ENCODE measurements around the gene SETD4.
A peak's percentile ranks its signal among the peaks of the same experiment; 100 is the strongest.
"Not testable (repeated sequence)": the region's sequence is repeated elsewhere in the genome, so short reads cannot be mapped to it uniquely, and the experiment has no call there.

The SETD4 gene

GRCh38 chr21:36079010-36079649, 18.8 kb upstream of the SETD4 start:
- peak; percentile 52 for DNase-seq (ENCODE audit: low spot score)

DNA sequence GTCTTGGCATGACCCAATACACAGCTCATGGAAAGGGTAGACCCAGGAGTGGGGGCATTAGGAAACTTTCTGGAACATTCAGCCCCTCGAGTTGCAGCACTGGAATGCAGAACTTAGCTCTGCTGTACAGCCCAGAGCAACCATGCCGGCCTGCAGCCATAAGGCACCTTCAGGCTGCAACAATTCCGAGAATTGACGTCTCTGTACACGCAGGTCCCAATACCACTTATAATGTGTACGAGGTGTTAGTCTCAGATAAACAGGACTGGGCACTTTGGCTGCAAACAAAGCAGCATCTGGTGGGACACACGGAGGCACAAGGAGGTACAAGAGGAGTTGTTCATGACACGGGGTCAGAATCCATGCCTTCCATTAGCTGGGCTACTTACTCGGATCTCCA, 17.4 kb upstream of the SETD4 start:
- DNase-seq (ENCODE audit: low spot score): no peak

DNA sequence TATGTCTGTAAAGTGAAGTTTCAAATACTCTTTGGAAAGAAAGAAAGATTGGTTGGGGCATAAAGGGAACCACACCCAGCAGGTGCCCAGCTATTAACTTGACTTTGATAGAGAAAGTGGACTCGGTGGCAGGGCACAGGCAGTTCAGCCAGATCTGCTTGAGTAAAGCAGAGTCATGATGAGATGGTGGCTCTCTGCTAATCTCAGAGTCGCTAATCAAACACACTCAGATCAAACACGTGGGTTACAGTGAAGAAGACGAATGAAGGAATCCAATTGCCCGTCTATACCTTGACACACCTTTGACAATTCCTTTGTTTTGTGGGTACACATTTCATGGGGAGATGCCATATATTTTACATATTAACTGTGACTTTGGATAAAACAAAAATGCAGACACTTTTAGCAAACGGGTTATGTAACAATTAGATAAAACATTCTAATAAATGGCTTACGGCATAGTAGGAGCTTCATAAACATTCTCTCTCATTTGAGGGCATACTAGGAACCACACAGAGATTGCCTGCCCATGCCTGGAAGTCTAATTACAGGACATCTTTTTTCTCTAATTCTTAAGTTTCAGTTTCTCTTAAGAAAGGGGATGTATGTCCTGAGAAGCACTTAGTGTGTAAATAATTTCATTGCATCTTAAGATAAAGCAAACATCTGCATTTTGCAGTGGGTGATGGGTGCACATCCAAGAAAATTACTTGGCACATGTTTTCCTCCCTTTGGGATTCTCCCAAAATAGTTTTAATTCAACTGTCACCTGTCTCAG, 16.7 kb upstream of the SETD4 start:
- DNase-seq (ENCODE audit: low spot score): no peak

DNA sequence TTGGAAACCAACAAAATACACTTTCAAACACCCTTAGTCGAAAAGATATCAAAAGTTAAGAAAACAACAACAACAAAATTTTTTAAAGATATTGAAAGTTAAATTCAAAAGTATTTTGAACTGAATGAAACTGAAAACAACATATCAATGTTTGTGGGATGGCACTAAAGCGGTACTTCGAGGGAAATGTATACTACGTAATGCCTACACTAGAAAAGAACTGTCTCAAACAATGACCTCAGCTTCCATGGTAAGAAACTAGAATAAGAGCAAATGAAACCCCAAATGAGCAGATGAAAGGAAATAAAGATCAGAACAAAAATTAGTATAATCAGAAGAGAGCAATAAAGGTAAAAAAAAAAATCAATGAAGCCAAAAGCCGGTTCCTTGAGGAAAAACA, 15.6 kb upstream of the SETD4 start:
- no peak for DNase-seq (ENCODE audit: low spot score)

DNA sequence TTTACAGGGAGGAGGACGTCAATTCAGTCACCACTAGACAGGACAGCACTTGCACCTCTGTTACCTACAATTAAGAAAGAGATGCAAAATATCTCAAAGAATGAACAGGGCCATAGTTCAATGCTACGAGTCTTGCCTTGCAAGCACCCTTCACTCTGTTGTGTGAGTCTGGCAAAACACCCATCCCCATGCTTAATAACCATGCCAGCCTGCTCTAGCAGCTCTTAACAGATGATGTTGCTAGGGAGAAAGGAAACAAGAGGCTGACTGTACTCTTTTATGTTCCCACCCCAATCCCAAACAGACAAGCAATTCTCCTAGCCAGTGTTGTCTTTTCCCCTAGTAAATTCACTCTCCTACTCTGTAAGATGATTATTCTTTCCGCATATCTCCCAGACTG, 14.8 kb upstream of the SETD4 start:
- no peak for DNase-seq (ENCODE audit: low spot score)

- not testable (repeated sequence) for DNase-seq (ENCODE audit: low spot score)
Measured at GRCh38 chr21:36073911-36074310, 13.6 kb upstream of the SETD4 start.

GRCh38 chr21:36073181-36073580, 12.9 kb upstream of the SETD4 start:
- DNase-seq (ENCODE audit: low spot score): no peak

GRCh38 chr21:36072453-36073162, 12.3 kb upstream of the SETD4 start:
- DNase-seq (ENCODE audit: low spot score): no peak

DNA sequence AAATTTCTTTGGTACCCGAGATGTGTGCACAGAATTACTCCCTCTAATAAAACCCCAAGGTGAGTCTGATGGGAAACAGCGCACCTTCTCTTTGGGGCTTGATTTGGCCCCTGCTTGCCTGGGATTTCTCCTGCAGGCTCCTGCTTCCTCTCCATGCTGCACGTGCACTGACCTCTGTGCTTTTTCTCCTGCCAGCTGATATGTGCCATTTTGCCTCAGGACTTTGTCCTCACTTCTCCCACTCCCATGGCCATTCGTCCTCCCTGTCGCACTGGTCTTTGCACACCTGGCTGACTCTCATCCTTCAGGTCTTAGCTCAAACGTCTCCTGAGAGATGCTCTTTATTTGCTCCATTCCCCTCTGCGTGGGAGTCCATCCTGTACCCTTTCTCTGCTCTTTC, 10.7 kb upstream of the SETD4 start:
- DNase-seq (ENCODE audit: low spot score): no peak

- DNase-seq (ENCODE audit: low spot score): peak; percentile 94
Measured at GRCh38 chr21:36069713-36070583, 9.6 kb upstream of the SETD4 start, which contains the start of gene CBR1. CBR1 (plus strand) TSS chr21:36070024; CDS start chr21:36070116, 92 bp downstream.

- DNase-seq (ENCODE audit: low spot score): no peak
Measured at GRCh38 chr21:36068748-36069398, 8.5 kb upstream of the SETD4 start.

- DNase-seq (ENCODE audit: low spot score): peak; percentile 66
Measured at GRCh38 chr21:36065497-36066036, 5.2 kb upstream of the SETD4 start.

DNA sequence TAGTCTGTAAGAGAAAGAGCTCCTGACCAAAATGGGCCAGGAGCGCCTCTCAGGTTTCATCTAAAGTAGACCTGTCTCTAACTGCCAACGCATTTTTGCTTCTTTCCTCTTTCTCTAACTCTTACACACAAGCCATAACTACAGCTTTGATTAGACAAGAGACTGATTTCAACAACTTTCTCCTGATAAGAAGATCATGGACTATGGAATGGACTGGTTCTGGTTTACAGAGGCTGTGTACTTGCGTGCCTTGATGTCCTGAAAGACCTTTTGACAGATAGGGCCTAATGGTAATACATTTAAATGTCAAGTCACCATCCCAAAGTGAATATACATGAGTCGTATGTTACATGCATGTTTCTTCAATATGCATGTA, 3.7 kb upstream of the SETD4 start:
- DNase-seq (ENCODE audit: low spot score): no peak

GRCh38 chr21:36063375-36064084, 3.2 kb upstream of the SETD4 start:
- DNase-seq (ENCODE audit: low spot score): no peak

DNA sequence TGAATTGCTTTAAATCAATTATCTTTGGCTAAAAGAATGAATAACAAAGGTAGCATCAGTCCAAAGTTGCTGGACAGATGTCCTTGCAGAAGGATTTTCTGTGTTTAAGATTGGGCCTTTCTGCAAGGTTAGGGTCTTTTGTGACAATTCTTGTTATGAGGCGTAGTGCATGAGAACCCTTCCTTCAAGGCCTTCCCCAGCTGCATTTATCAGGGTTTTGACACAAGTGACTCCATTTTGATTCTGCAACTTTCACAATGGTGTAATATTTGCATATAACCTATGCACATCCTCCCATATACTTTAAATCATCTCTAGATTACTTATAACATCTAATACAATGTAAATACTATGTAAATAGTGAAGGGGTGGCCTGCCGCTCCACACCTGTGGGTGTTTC, 1.1 kb upstream of the SETD4 start:
- DNase-seq (ENCODE audit: low spot score): no peak

DNA sequence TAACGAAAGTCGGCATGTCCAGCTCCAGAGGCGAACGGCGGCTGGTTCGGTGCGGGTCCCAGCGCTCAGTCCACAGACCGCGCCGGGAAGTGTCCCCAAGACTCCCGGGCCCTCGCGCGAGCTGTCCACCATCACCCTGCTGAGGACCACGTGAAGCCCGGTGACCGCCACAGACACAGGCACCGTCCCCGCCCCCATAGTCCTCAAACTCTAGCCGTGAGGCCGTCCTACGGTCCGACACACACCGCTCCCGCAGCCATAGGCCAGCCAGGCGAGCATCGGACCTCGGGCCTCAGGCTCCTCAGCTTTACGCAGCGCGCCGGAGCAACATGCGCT, 535 bp downstream of the SETD4 start:
- no peak for DNase-seq (ENCODE audit: low spot score)

DNA sequence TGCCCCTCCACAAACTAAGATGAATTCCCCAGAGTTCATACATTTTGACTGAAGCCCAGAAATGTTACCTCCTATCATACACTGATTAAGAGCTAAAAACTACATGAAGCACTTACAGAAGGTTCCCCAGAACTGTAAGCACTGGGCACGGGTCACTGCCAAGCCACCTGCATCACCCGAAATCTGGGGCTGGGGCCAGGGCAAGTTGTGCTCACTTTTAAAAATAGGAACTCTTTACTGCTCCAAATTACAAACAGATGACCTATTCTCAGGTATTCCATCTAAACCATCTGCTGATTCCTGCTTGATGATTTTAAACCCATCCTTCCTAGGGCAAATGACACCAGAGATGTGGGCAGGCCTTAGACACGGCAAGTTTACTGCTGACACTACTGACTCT, 4.8 kb downstream of the SETD4 start:
- no peak for DNase-seq (ENCODE audit: low spot score)

DNA sequence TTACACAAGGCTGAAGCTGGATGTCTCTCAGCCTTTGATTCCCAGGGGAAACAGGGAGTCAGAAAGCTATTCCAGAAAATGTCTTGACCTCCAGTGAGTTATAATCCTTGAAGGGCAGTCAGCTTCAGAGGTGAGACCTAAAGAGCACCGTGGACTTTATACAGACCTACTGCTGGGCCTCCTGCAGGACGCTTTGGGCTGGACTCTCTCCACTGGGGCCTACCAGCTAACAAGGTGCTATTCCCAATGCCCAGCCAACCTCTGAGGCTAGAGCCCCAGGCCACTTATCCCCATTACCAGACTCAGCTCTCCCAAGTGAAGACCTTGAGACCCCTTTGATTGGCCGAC, 6.6 kb downstream of the SETD4 start:
- no peak for DNase-seq (ENCODE audit: low spot score)

DNA sequence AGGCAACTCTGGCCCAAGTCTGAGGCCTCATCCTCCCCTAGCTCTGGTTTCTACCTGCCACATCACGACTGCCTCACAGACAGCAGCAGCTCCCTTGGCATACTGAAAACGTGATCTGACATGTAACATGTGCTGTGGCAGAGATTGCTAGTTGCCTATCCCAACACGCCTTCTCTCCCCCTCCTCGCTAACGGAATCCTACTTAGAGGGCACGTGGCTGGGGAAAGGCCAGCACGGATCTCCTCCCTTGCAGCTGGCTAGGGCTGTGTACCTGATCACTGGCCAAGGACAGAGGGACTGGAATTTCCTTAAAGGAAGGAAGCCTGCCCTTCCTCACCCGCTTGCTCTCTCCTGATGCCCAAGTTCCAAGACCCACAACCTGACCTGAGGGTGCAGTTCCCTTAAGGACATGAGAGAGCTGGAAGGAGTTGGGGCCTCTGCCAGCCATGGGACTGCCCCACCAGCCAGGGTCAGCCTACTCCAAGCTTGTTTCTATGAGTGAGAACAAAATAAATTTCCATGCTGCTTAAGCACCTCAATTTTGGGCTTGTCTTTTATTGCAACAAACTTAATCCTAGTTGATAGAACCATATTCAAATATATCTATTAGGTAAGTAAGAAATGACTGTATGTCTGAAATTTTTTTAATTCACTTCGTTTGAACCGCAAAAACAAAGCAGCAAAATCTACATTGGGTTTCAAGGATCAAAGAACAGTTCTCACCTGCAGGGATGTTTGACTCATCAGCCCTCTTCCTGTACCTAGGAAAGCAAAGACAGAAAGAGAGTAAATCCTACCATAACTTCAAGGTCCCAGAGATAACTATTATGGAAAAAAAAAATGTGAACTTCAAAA, 7.2 kb downstream of the SETD4 start:
- DNase-seq (ENCODE audit: low spot score): peak; percentile 7

DNA sequence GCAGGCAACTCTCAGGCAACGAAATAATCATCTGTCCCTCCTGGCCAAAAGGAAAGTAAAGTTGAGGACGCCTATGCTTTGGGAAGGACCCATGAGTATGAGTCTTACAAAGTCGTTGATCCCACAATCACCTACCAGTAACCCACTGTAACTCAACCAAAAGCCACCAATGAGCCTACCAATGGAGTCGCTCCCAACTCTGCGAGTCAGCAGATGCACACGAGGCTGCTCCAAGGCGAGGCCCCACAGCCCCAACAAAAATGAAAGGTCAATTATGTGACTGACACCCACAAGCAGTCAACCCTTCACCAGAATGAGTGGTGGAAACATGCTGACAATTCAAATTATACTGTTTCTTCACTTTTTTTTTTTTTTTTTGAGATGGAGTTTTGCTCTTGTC, 12.0 kb downstream of the SETD4 start:
- DNase-seq (ENCODE audit: low spot score): no peak
